MM.1S (cell line): ENCODE results near the gene TBC1D8.

Source experiments
- CTCF ChIP-seq: fragments of 300-600 bp; sonication (generic); IDR thresholded peaks from 2 replicates; pipeline ENCODE4 v1.5.1; 2016; ENCODE audit warnings: antibody characterized with exemption, low read length, mixed read lengths
- EZH2phosphoT487 ChIP-seq: fragments of 300-600 bp; sonication (generic); IDR thresholded peaks from 2 replicates; pipeline ENCODE4 v1.6.1; 2018; ENCODE audit warnings: antibody characterized with exemption, low read length

- no peak for TF ChIP-seq CTCF
- TF ChIP-seq EZH2phosphoT487 = no peak
These were observed 124.2 kb downstream of the TBC1D8 start for GRCh38 chr2:101026923-101027469.
